Epithelial cell of prostate (primary cell): Measurements from ENCODE around the gene PDGFD.

ENCODE experiments used
- DNase-seq: peaks from one replicate; pipeline ENCODE4 v3.0.0-alpha.2; 2011; ENCODE audit warnings: low read depth, low spot score
- H3K27ac ChIP-seq: fragments of 450-650 bp; 2 replicates; pipeline ENCODE4 v1.5.1; 2017; ENCODE audit warnings: mild to moderate bottlenecking

Gene PDGFD

DNA sequence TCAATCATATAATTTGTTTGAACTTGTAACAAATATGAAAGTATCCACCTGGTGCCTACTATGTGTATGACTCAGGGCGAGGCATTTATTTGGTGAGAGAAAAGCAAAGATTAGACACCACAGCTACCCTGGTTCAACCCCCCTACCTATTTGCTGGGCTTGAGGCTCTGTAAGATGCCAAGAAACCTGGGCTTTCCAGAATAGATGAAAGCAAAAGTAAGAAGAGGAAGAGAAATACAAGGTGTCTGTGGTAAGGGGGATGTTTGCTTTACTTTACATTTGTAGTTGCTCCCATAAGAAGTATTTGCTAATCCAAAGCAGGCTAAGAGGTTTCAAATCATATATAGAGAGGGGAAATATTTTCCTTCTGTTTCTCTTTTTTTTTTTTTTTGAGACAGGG is 65.8 kb downstream of the PDGFD start:
- no peak for DNase-seq
- no peak overlapping the region for H3K27ac ChIP-seq

DNA sequence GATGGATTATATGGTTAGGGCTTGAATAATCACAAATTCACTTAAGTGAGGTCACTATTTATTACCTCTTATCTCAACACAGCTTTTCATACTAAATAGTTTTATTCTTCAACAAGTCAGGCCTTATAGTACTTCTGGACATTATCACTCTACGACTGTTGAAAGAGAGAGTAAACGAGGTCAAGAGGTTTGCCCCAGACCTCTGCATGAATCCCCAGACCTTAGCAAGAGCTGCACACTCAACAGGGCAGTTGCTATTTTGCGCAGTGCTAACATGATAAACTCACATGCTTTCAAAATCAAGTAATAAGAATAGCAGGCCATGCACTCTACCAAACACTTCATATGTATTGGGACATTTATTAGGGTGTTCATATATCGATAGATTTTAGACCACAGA is 67.0 kb downstream of the PDGFD start:
- DNase-seq = no peak
- H3K27ac ChIP-seq = no peak overlapping the region

DNA sequence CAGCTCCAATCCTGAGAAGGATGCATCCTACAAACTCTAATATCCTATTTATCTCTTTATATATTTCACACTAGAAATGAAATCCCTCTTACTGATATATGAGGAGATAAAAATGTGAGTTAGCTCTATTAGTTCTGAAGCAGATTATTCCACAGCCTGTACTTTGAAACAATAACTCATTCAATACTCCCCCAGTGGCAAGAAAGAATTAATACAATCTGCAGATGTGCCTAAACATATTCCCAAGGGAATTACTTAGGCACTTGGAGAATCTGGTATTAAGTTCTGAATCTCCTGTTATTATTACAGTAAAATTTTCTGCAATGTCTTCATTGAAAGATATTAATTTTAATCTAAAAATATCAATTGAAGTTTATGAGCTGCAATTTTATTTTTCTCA is 68.2 kb downstream of the PDGFD start:
- no peak for DNase-seq

DNA sequence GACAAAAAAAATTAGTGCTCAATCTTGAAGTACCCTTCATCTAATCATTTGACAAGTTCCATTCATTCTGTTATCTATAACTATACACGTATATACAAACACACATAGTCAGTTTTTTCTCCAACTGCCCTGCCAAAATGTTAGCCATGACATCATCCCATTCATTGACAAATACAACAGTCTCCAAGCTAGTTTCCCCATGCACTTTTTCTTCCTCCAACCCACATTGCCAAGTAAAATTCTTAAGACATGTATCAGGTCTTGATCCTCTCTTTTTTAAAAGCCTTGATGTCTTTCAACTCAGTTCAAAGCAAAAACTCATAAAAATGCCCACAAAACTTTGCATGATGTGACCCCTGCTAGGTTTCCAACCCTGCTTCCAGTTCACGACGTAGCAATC is 69.4 kb downstream of the PDGFD start:
- no peak for DNase-seq
- no peak overlapping the region for H3K27ac ChIP-seq

More for the DNA sequence above, 68.2 kb downstream of the PDGFD start:
- no peak overlapping the region for H3K27ac ChIP-seq

DNA sequence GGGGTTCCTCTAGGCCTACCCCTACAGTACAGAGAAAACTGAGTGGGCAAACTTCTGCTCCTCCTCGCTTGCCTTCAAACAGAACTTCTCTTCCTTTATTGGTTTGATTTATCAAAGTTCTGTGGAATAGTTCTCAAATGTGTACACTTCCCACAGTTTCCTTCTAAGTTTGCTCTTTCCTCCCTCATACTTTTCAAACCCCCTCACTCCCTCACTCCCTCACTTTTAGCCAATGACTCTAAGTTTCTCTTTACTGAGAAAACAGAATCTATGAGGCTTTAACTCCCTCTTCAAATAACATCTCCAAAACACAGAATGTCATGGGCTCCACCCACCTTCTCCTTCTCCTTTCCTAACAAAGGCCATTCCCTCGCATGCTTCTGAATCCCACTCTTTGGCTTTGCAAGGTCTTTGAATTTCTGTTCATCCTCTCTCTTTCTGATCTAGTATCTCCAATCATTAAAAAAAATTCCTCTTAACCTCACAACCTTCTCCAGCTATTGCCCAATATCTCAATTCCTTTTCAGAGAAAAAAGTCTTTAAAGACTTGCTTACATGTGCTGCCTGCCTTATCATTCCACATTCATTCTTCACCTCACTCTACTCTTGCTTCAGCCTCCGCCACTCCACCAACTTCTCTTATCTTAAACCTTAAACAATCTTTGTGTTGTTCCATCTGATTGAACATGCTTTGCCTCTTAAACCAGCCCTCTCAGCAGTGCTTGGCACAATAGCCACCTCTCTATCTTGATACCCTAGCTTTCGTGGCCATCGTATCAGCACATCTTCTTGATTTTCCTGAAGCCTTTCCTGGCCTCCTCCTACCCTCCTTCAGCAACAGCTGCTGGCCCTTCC is 70.3 kb downstream of the PDGFD start:
- DNase-seq = no peak

DNA sequence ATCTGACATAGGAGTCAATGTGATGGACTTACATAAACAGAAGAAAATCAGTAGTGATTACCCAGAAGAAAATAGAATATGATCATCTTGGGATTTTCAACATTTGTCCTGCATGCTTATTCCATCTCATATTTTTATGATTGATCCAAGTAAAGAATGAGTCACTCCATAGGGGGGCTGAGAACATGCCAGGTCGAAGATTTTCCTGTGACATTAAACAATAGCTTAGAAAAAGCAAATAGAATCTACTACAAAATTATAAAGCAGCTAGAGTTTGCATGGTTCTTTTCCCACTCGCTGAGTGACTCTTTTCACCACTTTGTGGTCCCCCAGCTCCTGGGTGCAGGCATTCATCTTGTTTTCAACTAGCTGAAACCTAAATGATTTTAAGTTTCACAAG is 71.2 kb downstream of the PDGFD start:
- no peak overlapping the region for H3K27ac ChIP-seq
- DNase-seq = no peak

More for the DNA sequence above, 70.3 kb downstream of the PDGFD start:
- H3K27ac ChIP-seq = no peak overlapping the region

DNA sequence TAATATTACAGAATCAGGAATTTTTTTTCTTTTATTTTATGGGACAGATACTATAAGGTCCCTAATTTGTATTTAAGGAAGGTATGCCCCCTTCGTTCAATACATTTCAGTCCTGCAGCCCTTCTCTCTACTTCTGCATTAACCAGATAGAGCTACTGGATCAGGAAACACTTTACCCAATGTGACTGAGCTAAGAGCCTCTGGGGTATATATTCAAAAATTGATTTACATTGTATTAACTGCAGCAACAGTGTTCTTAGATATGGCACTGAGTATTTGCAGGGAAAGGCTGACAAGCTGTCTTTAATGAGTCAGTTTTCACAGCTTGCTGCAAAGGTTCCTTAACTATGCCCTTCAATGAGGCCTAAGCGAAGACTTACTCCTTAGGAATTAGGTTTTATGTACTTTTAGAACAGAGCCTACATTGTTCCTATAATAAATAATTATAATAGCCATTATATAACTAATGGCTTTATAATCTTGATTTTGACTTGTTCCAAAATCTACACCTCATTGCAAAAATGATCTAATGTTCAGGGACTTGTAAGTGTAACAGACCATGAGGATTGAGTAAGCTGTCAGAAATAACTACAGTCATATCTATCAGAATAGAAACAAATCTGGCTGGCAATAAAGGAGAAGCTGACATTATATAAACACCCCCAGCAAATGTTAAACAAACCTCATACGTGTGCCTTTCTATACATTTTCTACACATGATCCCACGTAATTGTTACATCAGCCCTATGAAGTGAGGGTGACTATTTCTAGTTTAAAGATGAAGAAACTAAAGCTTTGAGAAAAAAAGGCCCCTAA is 72.5 kb downstream of the PDGFD start:
- H3K27ac ChIP-seq = no peak overlapping the region
- DNase-seq = no peak

DNA sequence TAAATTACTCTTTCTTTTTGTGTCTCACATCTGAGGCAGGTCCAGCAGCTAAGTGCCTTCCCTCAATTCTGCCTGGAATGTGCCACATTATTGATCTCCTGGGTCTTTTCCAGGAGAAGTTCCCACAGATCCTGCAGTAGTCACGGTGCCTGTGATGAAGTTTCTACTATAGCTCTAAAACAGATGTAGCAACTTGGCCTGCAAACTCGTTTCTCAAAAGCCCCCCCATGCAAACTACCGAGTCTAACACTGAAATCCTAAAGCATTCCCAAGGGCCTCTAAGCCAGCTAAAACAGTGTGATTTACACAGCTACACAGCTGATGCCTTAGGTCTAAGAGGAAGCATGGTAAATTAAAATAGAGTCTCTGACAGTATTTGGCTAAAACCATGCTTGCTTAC is 73.2 kb downstream of the PDGFD start:
- H3K27ac ChIP-seq = no peak overlapping the region
- no peak for DNase-seq

DNA sequence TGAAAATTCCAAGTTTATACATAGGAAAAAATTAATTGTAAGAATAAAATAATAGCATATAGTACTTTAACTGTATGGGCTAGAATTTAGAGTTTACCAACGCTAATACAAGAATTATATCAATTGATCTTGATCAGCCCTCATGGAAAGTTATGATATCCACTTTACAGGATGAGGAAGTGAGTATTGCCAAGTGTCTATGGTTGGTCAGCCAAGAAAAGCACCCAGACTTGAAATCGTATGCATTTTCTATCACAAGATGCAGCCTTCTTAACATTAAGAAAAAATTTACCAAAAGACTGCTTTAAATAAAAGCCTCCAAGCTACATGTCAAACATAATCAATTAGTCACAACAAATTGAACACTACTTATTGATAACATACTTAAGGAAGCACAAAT is 74.5 kb downstream of the PDGFD start:
- no peak for DNase-seq

DNA sequence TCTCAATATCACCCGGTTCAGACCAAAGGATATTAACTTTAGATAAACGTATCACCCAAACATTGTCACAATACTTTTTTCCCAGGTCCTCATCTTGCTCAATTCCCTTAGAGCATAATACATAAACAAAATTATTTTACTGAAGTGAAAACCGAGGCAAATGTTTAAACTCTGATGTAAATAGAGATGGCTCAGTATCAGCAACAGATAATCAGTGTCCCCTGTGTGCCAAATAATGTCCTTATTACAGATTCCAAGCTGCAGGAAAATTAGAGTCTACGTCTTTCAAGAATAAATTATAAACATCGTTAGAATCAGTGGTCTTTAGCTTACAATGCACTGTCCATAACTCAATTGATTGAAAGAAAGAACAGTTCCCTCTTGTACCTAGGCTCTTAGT is 77.3 kb downstream of the PDGFD start:
- H3K27ac ChIP-seq = no peak overlapping the region
- DNase-seq = no peak

More for the DNA sequence above, 74.5 kb downstream of the PDGFD start:
- no peak overlapping the region for H3K27ac ChIP-seq

DNA sequence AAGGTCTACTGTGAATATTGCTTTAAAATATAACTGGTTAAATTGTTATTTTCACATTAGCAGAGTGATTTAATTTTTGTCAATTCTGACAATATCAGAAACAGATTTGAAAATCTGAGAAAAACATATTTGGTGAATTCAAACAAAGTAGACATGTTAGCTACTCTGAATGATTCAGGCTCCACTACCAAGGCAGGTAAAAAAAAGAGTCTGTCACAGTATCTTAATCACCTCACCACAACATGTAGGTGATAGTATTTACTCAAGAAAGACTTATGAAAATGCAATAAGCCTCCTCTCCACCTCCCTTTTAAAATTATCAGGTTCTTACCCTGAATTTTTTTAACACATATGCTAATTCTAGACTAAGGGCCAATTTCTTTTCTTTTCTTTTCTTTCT is 85.0 kb downstream of the PDGFD start:
- no peak overlapping the region for H3K27ac ChIP-seq
- DNase-seq = no peak

DNA sequence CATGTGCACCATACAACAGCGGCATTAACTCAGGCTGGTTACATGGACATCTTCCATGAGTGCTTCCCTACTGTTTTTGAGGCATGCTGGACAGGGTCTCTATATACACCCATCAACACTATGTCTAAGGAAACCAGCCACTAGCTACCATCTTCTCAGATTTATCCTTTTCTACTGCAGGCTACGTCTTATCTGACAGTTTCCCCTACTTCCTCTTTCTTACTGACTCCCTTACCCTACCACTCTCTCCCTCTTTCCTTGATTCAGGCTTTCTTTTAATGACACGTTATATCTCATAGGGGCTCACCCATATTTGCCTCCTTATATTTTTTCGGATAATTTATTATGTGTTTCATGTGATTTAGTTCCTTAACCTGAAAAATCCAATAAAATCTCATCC is 85.7 kb downstream of the PDGFD start:
- DNase-seq = no peak
- H3K27ac ChIP-seq = no peak overlapping the region

DNA sequence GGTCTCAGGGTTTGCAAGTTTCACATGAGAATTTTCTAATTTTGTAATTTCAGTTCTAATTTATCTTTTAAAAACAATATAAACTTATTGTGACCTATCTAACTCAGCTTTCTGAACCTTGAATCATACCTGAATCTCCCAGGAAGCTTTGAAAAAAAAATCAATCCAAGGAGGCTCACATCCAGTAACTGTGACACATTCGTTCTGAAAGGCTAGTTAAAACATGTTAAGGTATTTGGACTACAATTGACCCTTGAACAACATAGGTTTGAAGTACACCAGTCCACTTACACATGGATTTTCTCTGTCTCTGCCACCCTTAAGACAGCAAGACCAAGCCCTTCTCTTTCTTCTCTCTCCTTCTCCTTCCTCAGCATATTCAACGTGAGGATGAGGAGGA is 87.5 kb downstream of the PDGFD start:
- peak; percentile 79 for DNase-seq
- peak overlapping the region; percentile 68 for H3K27ac ChIP-seq

DNA sequence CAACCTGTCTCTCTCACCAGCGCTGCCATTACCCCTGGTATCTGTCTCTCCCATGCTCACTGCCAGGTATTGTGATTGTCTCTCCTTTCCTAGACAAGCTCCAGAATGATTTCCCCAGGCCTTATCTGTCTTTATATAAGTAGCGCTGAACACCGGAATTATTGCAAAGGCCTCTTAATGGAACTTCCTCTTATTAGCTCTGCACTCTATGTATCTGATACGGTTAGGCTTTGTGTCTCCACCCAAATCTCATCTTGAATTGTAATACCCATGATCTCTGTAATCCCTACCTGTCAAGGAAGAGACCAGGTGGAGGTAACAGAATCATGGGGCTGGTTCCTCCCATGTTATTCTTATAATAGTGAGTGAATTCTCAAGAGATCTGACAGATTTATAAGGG is 88.2 kb downstream of the PDGFD start:
- no peak for DNase-seq
- peak overlapping the region; percentile 68 for H3K27ac ChIP-seq

DNA sequence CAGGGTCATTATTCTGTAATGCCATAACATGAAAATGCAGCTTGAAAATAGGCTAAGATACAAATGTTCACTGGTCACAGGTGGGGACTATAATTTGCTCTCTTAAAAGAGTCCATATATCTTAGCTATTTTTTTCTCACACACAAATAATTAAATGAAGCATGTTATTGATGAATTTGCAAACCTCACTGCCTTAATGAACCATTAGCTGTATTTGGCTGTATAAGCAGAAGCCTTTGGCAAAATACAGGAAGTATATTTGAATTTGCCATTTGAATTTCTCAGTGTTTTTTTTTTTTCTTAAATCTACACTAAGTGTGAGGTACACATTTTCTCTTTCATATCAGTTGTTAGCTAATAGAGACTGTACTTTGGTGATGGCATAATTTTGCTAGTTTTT is 88.9 kb downstream of the PDGFD start:
- DNase-seq = no peak

DNA sequence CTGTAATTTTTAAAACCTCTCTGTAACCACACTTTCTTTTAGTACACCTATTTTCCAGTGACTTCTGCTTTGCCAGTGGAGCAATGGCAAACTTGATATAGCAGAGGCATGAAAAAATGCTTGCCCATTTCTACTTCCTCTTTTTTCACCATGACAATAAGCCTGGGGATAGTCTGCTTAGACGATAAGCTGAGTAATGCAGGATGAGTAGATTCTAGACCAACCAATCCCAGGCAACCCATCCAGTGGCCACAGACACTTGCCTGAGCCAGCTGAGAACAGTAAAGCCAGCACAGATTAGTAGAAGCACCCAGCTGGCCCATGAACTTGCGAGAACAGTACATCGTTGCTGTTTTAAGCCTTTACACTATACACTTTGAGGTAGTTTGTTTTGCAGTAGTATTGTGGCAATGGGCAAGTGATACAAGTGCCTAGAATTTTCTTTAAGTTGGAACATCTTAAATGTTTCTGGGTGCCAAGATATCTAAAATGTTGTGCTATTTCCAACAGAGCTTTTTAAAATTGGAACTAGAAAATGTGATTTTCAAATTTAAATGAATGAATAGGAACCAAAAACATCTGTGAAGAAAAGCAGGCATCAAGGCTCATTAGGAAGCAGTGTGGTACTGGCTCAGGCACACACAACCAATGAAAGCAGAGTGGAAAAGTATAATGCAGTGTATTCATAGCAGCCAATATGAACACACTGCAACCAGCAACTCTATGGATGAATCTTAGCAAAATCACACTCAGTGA is 89.8 kb downstream of the PDGFD start:
- peak overlapping the region; percentile 29 for H3K27ac ChIP-seq
- peak; percentile 72 for DNase-seq

More for the DNA sequence above, 88.9 kb downstream of the PDGFD start:
- no peak overlapping the region for H3K27ac ChIP-seq

DNA sequence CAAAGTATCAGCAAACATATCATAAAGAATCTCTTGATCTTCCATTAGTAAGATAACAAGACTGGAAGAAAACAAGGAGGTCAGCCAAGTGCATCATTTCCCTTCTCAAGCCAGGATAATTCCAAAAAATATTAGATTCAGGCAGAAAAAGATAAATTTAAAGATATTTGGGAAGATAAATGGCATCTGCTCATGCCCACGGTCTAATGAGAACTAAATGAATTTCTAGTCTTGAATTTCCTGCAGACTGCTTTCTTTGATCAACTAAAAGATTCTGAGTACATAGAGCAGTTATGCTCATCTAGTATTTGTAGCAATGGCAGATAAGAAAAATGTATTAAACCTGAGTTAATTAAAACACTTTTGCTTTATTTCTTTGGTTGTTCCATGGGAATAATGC is 96.4 kb downstream of the PDGFD start:
- no peak overlapping the region for H3K27ac ChIP-seq

DNA sequence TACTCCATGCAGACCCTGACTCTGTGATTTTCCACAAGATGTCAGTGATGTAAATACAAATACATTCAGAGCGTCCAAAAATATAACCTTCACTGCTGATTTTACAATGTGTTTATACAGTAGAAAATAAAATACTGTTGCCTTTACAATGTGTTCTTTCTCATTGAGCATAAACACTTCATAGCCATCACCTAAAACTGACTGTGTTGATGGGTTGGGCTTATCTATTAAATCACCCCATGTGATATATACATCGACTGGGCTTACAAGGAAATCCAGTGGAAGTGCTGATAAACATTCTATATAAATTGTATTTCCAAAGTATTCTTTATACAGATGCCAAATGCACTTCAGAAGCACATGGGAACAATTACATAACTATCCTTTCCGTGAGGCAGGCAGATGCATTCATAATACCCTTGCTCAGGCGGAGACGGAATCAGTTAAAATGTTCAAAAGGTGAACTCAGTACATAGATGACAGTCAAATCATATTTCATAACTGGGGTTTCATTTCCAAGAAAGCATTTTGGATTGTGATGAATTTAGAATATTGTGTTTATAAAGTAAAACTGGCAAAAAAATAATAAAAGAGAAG is 99.8 kb downstream of the PDGFD start:
- no peak overlapping the region for H3K27ac ChIP-seq
- DNase-seq = no peak

More for the DNA sequence above, 96.4 kb downstream of the PDGFD start:
- DNase-seq = no peak

DNA sequence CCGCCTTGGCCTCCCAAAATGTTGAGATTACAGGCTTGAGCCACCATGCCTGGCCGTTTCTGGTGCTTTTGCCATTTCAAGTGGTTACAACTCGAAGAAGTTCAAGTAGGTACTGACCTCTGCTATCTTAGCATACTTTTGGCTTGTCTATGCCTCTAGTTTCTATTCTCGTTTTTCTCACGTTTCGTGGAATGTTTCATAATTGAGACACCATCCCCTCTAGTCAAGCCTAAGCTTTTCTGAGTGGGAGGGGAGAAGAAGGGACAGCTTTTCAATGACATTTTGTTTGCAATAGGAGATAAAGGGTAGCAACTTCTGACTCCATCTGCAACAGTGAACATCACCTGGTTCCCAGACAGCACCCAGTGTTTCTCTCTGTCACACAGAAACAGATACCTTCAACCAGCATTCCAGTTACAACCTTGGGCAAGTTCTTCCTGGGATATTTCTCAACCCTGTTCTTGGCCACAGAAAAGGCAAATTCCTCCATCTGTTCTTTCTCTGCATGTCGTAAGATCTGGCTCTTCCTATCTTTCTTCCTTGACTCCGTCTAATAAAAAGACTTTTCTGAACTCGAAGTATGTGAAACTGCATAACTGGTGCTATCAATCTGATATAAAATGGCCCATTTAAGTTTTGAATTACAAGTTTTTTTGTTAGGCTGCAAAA is 102.0 kb downstream of the PDGFD start:
- DNase-seq = no peak
- no peak overlapping the region for H3K27ac ChIP-seq

DNA sequence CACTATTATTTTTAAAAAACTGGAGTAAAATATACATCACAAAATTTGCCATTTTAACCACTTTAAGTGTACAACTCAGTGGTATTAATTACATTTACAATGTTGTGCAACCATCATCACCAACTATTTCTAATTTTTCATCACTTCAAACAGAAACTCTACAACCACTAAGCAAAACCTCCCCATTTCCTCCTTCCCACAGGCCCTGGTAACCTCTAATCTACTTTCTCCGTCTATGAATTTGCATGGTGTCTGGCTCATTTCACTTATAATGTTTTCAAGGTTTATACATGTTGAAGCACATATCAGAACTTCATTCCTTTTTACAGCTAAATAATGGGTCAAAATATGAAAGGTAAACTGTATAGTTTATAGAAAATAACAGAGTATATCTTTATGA is 103.1 kb downstream of the PDGFD start:
- no peak overlapping the region for H3K27ac ChIP-seq
- DNase-seq = no peak
